ENCODE data around the gene IRF7.

IRF7 gene

DNA sequence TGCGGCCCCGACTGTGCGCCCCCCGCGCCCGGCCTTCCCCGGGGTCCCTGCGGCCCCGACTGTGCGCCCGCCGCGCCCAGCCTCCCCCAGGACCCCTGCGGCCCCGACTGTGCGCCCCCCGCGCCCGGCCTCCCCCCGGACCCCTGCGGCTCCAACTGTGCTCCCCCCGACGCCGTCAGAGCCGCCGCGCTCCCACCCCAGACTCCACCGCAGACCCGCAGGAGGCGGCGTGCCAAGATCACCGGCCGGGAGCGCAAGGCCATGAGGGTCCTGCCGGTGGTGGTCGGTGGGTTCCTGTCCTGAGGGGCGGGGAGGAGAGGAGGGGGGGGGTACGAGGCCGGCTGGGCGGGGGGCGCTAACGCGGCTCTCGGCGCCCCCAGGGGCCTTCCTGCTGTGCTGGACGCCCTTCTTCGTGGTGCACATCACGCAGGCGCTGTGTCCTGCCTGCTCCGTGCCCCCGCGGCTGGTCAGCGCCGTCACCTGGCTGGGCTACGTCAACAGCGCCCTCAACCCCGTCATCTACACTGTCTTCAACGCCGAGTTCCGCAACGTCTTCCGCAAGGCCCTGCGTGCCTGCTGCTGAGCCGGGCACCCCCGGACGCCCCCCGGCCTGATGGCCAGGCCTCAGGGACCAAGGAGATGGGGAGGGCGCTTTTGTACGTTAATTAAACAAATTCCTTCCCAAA is 24.4 kb upstream of the IRF7 start:
- no peak overlapping the region for H3K4me3 ChIP-seq (ENCODE audit: low read length)
- TF ChIP-seq, protein P1, sequence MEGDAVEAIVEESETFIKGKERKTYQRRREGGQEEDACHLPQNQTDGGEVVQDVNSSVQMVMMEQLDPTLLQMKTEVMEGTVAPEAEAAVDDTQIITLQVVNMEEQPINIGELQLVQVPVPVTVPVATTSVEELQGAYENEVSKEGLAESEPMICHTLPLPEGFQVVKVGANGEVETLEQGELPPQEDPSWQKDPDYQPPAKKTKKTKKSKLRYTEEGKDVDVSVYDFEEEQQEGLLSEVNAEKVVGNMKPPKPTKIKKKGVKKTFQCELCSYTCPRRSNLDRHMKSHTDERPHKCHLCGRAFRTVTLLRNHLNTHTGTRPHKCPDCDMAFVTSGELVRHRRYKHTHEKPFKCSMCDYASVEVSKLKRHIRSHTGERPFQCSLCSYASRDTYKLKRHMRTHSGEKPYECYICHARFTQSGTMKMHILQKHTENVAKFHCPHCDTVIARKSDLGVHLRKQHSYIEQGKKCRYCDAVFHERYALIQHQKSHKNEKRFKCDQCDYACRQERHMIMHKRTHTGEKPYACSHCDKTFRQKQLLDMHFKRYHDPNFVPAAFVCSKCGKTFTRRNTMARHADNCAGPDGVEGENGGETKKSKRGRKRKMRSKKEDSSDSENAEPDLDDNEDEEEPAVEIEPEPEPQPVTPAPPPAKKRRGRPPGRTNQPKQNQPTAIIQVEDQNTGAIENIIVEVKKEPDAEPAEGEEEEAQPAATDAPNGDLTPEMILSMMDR (conservative IDR thresholded peaks at IDR 0.05; ENCODE audit: low read depth, low read length) = no peak
- DNase-seq (ENCODE audit: low read depth) = no peak

DNA sequence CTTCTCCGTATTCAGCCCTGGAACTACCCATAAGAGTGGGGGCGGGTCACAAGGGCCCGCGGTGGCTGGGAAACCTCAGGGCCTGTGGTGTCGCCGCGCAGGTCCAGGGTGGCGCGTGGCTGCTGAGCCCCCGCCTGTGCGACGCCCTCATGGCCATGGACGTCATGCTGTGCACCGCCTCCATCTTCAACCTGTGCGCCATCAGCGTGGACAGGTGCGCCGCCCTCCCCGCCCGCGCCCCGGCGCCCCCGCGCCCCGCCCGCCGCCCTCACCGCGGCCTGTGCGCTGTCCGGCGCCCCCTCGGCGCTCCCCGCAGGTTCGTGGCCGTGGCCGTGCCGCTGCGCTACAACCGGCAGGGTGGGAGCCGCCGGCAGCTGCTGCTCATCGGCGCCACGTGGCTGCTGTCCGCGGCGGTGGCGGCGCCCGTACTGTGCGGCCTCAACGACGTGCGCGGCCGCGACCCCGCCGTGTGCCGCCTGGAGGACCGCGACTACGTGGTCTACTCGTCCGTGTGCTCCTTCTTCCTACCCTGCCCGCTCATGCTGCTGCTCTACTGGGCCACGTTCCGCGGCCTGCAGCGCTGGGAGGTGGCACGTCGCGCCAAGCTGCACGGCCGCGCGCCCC is 23.7 kb upstream of the IRF7 start:
- no peak for DNase-seq (ENCODE audit: low read depth)
- TF ChIP-seq, protein P1 (conservative IDR thresholded peaks at IDR 0.05; ENCODE audit: low read depth, low read length) = no peak
- H3K4me3 ChIP-seq (ENCODE audit: low read length) = peak overlapping the region; percentile 30

DNA sequence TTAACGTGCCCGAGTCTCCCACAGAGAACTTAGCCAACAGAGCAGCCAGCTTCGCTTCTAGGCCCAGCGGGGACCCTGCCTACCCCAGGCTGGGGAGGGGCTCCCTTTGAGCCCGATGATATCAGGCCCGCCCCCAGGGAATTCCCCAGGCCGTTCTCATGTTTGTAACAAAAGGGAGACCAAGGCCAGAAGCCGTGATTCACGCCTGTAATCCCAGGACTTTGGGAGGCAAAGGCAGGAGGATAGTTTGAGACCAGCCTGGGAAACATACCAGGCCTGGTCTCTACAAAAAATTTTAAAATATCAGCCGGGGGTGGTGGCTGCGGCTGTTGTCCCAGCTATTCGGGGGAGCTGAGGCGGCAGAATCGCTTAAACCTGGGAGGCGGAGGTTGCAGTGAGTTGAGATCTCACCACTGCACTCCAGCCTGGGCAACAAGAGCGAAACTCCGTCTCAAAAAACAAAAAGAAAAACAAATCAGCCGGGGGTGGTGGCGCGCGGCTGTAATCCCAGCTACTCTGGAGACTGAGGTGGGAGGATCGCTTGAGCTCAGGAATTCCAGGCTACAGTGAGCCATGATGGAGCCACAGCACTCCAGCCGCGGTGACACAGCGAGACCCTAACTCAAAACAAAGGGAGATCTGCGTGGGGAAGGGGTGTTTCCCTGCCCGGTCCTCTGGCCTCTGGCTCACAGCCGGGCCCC is 23.0 kb upstream of the IRF7 start:
- TF ChIP-seq, protein P1 (conservative IDR thresholded peaks at IDR 0.05; ENCODE audit: low read depth, low read length) = no peak
- H3K4me3 ChIP-seq (ENCODE audit: low read length) = peak overlapping the region; percentile 30
- DNase-seq (ENCODE audit: low read depth) = no peak

DNA sequence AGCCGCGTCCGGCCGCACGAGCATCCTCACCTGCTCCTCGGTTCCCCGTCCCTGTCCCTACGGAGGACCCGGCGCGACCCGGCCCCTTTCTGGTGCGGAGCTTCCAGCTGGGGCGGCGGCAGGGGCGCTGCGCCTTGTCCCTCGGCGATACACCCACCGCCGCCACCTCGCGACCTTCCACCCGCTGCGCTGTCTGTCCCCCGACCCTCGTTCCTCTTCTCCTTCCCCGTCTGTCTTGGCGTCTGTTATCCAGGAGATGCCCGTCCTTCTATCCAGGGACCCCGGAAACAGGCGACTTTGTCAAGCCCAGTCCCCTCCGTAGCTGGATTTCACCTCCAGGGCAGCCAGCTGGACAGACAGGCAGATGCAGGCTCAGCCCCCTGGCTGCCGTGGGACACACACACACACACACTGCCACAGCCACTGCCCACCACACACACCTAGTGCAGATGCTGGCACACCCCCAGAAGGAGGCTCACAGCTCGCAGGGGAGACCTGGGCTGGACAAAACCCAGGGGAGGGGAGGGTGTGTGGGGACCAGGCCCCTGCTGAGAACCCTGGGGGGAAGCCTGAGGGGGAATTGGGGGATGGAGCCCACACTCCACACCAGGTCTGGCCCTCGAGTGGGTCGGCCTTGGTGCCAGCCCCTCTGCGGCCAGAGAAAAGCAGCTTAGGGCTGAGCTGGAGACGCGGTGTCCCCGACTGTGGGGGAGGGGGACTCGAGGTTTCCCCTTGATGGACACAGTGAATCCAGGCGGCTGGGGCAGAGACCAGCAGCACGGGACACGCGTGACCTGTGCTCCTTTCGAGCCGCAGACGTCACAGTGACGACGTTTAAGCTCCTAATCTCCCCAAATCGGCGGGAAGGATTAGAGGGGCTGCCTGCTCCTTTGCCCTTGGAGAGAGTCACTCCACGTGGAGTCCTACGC is 22.1 kb upstream of the IRF7 start:
- DNase-seq (ENCODE audit: low read depth) = peak; percentile 76
- peak overlapping the region; percentile 56 for H3K4me3 ChIP-seq (ENCODE audit: low read length)
- TF ChIP-seq, protein P1 (conservative IDR thresholded peaks at IDR 0.05; ENCODE audit: low read depth, low read length) = peak; percentile 21

DNA sequence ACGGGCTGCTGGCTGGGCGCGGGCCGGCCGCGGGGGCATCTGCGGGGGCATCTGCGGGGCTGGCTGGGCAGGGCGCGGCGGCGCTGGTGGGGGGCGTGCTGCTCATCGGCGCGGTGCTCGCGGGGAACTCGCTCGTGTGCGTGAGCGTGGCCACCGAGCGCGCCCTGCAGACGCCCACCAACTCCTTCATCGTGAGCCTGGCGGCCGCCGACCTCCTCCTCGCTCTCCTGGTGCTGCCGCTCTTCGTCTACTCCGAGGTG is 21.5 kb upstream of the IRF7 start:
- H3K4me3 ChIP-seq (ENCODE audit: low read length) = peak overlapping the region; percentile 56
- DNase-seq (ENCODE audit: low read depth) = no peak
- TF ChIP-seq, protein P1 (conservative IDR thresholded peaks at IDR 0.05; ENCODE audit: low read depth, low read length) = no peak

DNA sequence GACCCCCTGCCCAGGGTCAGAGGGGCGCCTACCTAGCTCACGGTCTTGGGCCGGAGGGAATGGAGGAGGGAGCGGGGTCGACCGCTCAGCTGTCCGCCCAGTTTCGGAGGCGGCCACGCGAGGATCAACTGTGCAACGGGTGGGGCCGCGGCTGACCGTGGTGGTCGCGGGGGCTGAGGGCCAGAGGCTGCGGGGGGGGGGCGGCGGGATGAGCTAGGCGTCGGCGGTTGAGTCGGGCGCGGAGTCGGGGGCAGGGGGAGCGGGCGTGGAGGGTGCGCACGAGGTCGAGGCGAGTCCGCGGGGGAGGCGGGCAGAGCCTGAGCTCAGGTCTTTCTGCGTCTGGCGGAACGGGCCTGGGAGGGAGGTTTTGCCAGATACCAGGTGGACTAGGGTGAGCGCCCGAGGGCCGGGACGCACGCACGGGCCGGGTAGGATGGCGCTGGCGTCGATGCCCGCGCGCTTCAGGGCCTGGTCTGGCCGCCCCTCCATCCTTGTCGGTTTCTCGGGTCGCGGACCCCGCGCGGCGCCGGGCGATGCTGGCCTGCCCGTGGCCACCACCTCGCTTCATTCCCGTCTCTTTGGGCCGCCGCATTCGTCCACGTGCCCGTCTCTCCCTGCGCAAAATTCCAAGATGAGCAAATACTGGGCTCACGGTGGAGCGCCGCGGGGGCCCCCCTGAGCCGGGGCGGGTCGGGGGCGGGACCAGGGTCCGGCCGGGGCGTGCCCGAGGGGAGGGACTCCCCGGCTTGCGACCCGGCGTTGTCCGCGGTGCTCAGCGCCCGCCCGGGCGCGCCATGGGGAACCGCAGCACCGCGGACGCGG is 21.0 kb upstream of the IRF7 start, which contains the start of gene DRD4:
DRD4 (plus strand) TSS at position 759 of the 822 bp plus-strand sequence; CDS start at position 795, 36 bp downstream.
- peak within 1 kb of the TSS; percentile 56 for H3K4me3 ChIP-seq (ENCODE audit: low read length)
- DNase-seq (ENCODE audit: low read depth) = no peak
- TF ChIP-seq, protein P1 (conservative IDR thresholded peaks at IDR 0.05; ENCODE audit: low read depth, low read length) = no peak

All from retinal pigment epithelial cell (primary cell).